LHCN-M2 (cell line): Measurements from ENCODE around the gene BRD3. TPM values are rescaled to one million over a fixed set of nuclear protein-coding genes. Genes with fewer than 3 reads are reported as not detected.

ENCODE experiments used
- total RNA-seq: library from RNA; depleted of rRNA; stranded (reverse); fragments of >200 nt; gene quantifications from 2 replicates; pipeline ENCODE4 v1.2.3, GENCODE V29; 2014; rRNA removed

Gene BRD3
- total RNA-seq, 1 experiment from 2014 or later = 6.3 TPM

Other genes starting within 250 kb of the BRD3 start
- 9.9 and 13.0 TPM in 2 replicates for gene VAV2, start 75.7 kb downstream of the BRD3 start, total RNA-seq
- gene BRD3OS, start 42.5 kb downstream of the BRD3 start, total RNA-seq = 17.7 and 21.5 TPM in 2 replicates
- gene WDR5, start 68.1 kb upstream of the BRD3 start, total RNA-seq = 32.6 and 38.6 TPM in 2 replicates
- gene RNU6ATAC, start 96.5 kb upstream of the BRD3 start, total RNA-seq = not detected in 2 replicates